GM12878 (cell line): ENCODE measurements around the gene NFIX. TPM values are rescaled to one million over a fixed set of nuclear protein-coding genes. Genes with fewer than 3 reads are reported as not detected.

Experiments used
- ATAC-seq: fragments of 200-7000 bp; cut with Tn5 transposase; 3 replicates; pipeline ENCODE4 v1.9.1; 2020; ENCODE audit warnings: mild to moderate bottlenecking, moderate library complexity
- BruUV-seq: library from RNA; stranded (reverse); fragments of 400-500 nt; replicated peaks from 2 replicates; lab custom pipeline; 2021; lab: Mats Ljungman, UMichigan
- CTCF ChIA-PET: fragments of 300-600 bp; sonication (Branson Sonifier 250); formaldehyde crosslinking; extraction: SDS; loops from one replicate; lab custom pipeline; 2021; ENCODE audit warnings: inconsistent platforms; lab: Yijun Ruan, JAX
- POLR2A ChIA-PET: fragments of 350-600 bp; formaldehyde crosslinking; extraction: SDS; loops from one replicate; lab custom pipeline; 2021; ENCODE audit warnings: inconsistent platforms; lab: Charles Lee
- RAD21 ChIA-PET: fragments of 300-600 bp; sonication (Branson Sonifier 250); formaldehyde crosslinking; loops from one replicate; lab custom pipeline; 2023; ENCODE audit warnings: antibody characterized with exemption; ENCODE audit not compliant: unreplicated experiment; lab: Charles Lee
- SMC1A ChIA-PET: fragments of 300-600 bp; sonication (Branson Sonifier 250); formaldehyde crosslinking; loops from one replicate; lab custom pipeline; 2023; ENCODE audit not compliant: unreplicated experiment, uncharacterized antibody; lab: Charles Lee
- DNase-seq: peaks from one replicate; pipeline ENCODE4 v3.0.0-alpha.2; 2011; ENCODE audit warnings: low read depth, low spot score
- FAIRE-seq: peaks from 3 replicates; lab custom pipeline; 2011; peaks lifted over from hg19 to GRCh38; lab: Jason Lieb, UNC
- H2AFZ ChIP-seq: 2 replicates; pipeline ENCODE4 v1.6.0; 2011; ENCODE audit warnings: low read depth, low read length, control low read depth; ENCODE audit not compliant: control insufficient read depth
- H3K27ac ChIP-seq: 2 replicates; pipeline ENCODE4 v1.5.1; 2011; ENCODE audit warnings: control low read depth; ENCODE audit not compliant: control insufficient read depth, insufficient read depth
- H3K27me3 ChIP-seq, 2 experiments: replicated peaks in 1 of 2; 2 replicates each; pipeline versions ENCODE4 v1.6.0 to v1.6.1; 2011; ENCODE audit warnings: low read length in 1 of 2; ENCODE audit not compliant: control insufficient read depth in 2 of 2, insufficient read depth in 2 of 2
- H3K36me3 ChIP-seq, 2 experiments: 2 replicates each; pipeline ENCODE4 v1.5.1; 2011; ENCODE audit warnings: low read length in 1 of 2; ENCODE audit not compliant: control insufficient read depth in 2 of 2, insufficient read depth in 2 of 2
- H3K4me1 ChIP-seq: 2 replicates; pipeline ENCODE4 v1.6.1; 2011; ENCODE audit warnings: mild to moderate bottlenecking, low read length, moderate library complexity, mixed read lengths; ENCODE audit not compliant: control insufficient read depth, insufficient read depth
- H3K4me2 ChIP-seq: 2 replicates; pipeline ENCODE4 v1.6.0; 2011; ENCODE audit warnings: control low read depth; ENCODE audit not compliant: control insufficient read depth, insufficient read depth
- H3K4me3 ChIP-seq: fragments of 200-600 bp; sonication (generic); 2 replicates; pipeline ENCODE4 v1.5.1; 2016
- H3K79me2 ChIP-seq: 2 replicates; pipeline ENCODE4 v1.6.0; 2011; ENCODE audit warnings: low read length; ENCODE audit not compliant: control insufficient read depth, insufficient read depth
- H3K9ac ChIP-seq: 2 replicates; pipeline ENCODE4 v1.8.0; 2011; ENCODE audit warnings: low read length, control low read depth, mixed read lengths; ENCODE audit not compliant: control insufficient read depth, insufficient read depth
- H3K9me3 ChIP-seq: replicated peaks from 3 replicates; pipeline ENCODE4 v1.5.1; 2011; ENCODE audit warnings: mild to moderate bottlenecking, low read length; ENCODE audit not compliant: control insufficient read depth, insufficient read depth
- H4K20me1 ChIP-seq: 2 replicates; pipeline ENCODE4 v1.6.0; 2011; ENCODE audit not compliant: control insufficient read depth, insufficient read depth
- BACH1 ChIP-seq: fragments of 450-650 bp; IDR thresholded peaks from 2 replicates; pipeline ENCODE4 v1.6.1; 2017; ENCODE audit warnings: mild to moderate bottlenecking, borderline replicate concordance
- BMI1 ChIP-seq: fragments of 450-650 bp; IDR thresholded peaks from 2 replicates; pipeline ENCODE4 v1.6.1; 2016; ENCODE audit warnings: mild to moderate bottlenecking, moderate library complexity, borderline replicate concordance
- ESRRA ChIP-seq: IDR thresholded peaks from 2 replicates; pipeline ENCODE4 v1.6.1; 2012; ENCODE audit warnings: mild to moderate bottlenecking, low read length, improper control_type of control experiment
- ETV6 ChIP-seq, 2 experiments: fragments of 450-650 bp in 1 of 2; IDR thresholded peaks in 1 of 2; conservative IDR thresholded peaks in 1 of 2; 2 replicates each; pipeline ENCODE4 v1.6.1; 2014; ENCODE audit warnings: antibody characterized with exemption in 1 of 2, borderline replicate concordance in 1 of 2, low read depth in 1 of 2, mild to moderate bottlenecking in 1 of 2, moderate library complexity in 1 of 2
- HDAC6 ChIP-seq: fragments of 200-600 bp; sonication (generic); IDR thresholded peaks from one replicate; pipeline ENCODE4 v1.8.0; 2017; ENCODE audit warnings: antibody characterized with exemption; ENCODE audit not compliant: unreplicated experiment
- JUND ChIP-seq: IDR thresholded peaks from 2 replicates; pipeline ENCODE4 v1.6.1; 2012; ENCODE audit warnings: low read depth, mild to moderate bottlenecking, low read length, improper control_type of control experiment, moderate library complexity
- KLF5 ChIP-seq: fragments of 450-650 bp; IDR thresholded peaks from 2 replicates; pipeline ENCODE4 v1.6.1; 2014; ENCODE audit warnings: mild to moderate bottlenecking; ENCODE audit not compliant: partially characterized antibody
- MTA3 ChIP-seq: IDR thresholded peaks from 2 replicates; pipeline ENCODE4 v1.6.1; 2012; ENCODE audit warnings: low read length, inconsistent platforms, borderline replicate concordance
- POLR2A ChIP-seq: IDR thresholded peaks from 2 replicates; pipeline ENCODE4 v1.6.1; 2011; ENCODE audit warnings: low read depth, mild to moderate bottlenecking, low read length
- POLR2AphosphoS2 ChIP-seq: IDR thresholded peaks from 2 replicates; pipeline ENCODE4 v1.6.1; 2011; ENCODE audit warnings: low read depth, mild to moderate bottlenecking, low read length, improper control_type of control experiment, moderate library complexity
- RAD51 ChIP-seq: fragments of 450-650 bp; IDR thresholded peaks from 2 replicates; pipeline ENCODE4 v1.6.1; 2016; ENCODE audit warnings: moderate library complexity, mild to moderate bottlenecking, inconsistent platforms
- TAF1 ChIP-seq: IDR thresholded peaks from 2 replicates; pipeline ENCODE4 v1.6.1; 2011; ENCODE audit warnings: mild to moderate bottlenecking, low read depth, low read length, borderline replicate concordance
- YY1 ChIP-seq: IDR thresholded peaks from 2 replicates; pipeline ENCODE4 v1.6.1; 2011; ENCODE audit warnings: low read depth, mild to moderate bottlenecking, low read length
- WGBS: methylation state at CpG from one replicate; pipeline ENCODE4 v1.1.6; 2016; ENCODE audit warnings: low lambda C conversion rate; ENCODE audit not compliant: insufficient replicate concordance, insufficient coverage; ENCODE audit errors: missing lambda C conversion rate; 5-methylcytosine and 5-hydroxymethylcytosine counted together
- in situ Hi-C: fragments of 300-500 bp; cut with MboI; formaldehyde crosslinking; loops from 9 replicates; pipeline ENCODE4 v1.14.3; 2018; ENCODE audit warnings: mixed read lengths
- intact Hi-C: fragments of 100-400 bp; cut with micrococcal nuclease; formaldehyde crosslinking; loops from one replicate; pipeline ENCODE4 v1.14.2; 2022; ENCODE audit not compliant: unreplicated experiment
- polyA plus RNA-seq, 11 experiments: library from polyadenylated mRNA; depleted of rRNA in 4 of 11; unstranded in 6 of 11; stranded (reverse) in 5 of 11; fragments of >200 nt; fragmentation: Nextera tagmentation in 4 of 11; fragmentation: Illumina TruSeq in 1 of 11; extraction: Ambion mirVana in 4 of 11; extraction: Trizol in 1 of 11; gene quantifications; 1 replicate in 1 of 11; 2 replicates in 10 of 11; pipeline versions ENCODE4 v1.2.1 to v1.2.3, GENCODE V29; 2011 to 2016; ENCODE audit warnings: inconsistent platforms in 2 of 11, missing spikeins in 2 of 11, low read depth in 1 of 11
- total RNA-seq, 4 experiments: library from RNA; depleted of rRNA in 3 of 4; stranded (reverse); fragments of >200 nt in 3 of 4; fragmentation: Illumina TruSeq in 1 of 4; extraction: Trizol in 1 of 4; gene quantifications; 2 replicates each; pipeline versions ENCODE4 v1.2.1 to v1.2.3, GENCODE V29; 2013 to 2021
- TF ChIP-seq, protein P1 (sequence below): fragments of 450-650 bp; formaldehyde crosslinking; IDR thresholded peaks from 2 replicates; pipeline ENCODE4 v1.5.0; 2022; ENCODE audit warnings: mild to moderate bottlenecking, missing genetic modification characterization
- TF ChIP-seq, protein P2 (sequence below): fragments of 450-650 bp; conservative IDR thresholded peaks from 2 replicates; pipeline ENCODE4 v1.6.1; 2017; ENCODE audit warnings: mild to moderate bottlenecking, moderate library complexity

The NFIX gene
- total and polyA plus RNA-seq, 10 of the 15 experiments (the other 5 are each of a cell fraction or from before 2014, with no cell fraction given), result 0.02 to 2.2 (median 0.28) TPM

DNA sequence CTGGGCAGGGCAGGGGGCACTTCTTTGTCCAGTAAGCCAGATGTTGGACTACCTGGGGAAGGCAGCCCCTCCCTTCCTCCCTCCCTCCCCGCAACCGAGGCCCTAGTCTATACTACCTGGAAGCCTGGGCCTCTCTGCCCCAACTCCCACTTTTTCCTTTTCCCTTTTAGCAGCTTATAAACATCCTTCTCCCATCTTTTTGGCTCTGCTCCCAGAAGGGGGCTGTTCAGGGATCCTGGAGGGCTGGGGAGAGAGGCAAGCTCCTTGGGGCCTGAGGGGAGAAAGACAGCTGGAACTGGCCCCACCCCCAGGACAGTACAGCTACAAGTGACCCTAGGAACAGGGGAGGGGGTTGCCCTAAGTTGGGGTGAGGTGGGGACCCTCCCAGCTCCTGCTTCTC lies 62.5 kb downstream of the NFIX start:
- FAIRE-seq (no peak), ATAC-seq (no peak), DNase-seq (no peak)
- BruUV-seq, result no TSS peak
- no peaks in the 10 kb centered on the region for H4K20me1 ChIP-seq
- H3K4me1 ChIP-seq, result no peaks in the 10 kb centered on the region
- H3K4me3 ChIP-seq, result no peak overlapping the region
- no peaks in the 10 kb centered on the region for H3K36me3 ChIP-seq
- H3K79me2 ChIP-seq, result no peaks in the 10 kb centered on the region
- ChIA-PET CTCF (interaction anchor here (0.9 to 10.9 kb wide), 8 partner anchors 24 to 1246 kb away, joined by 3 to 247 read pairs (median 4); partner anchors contain the start of gene GCDH), RAD21 (interaction anchor here (1.4 to 1.9 kb wide), 2 partner anchors 25 to 80 kb away, joined by 4 read pairs; no protein-coding TSS in a partner anchor), POLR2A (no interaction called here), SMC1A (interaction anchor here (1.3 to 2.4 kb wide), 3 partner anchors 9 to 92 kb away, joined by 3 to 7 read pairs (median 4); no protein-coding TSS in a partner anchor)
- no peak overlapping the region for H3K27ac ChIP-seq
- H3K4me2 ChIP-seq, result no peak overlapping the region
- no peaks in the 10 kb centered on the region for H3K9me3 ChIP-seq
- peaks cover 9 to 10% of the 10 kb centered on the region in 2 experiments for H3K27me3 ChIP-seq
- TF ChIP-seq TAF1 (no peak), KLF5 (no peak), ESRRA (no peak), ETV6 (conservative IDR thresholded peaks at IDR 0.05 in 1 of 2, IDR thresholded peaks at IDR 0.05 in 1 of 2; ENCODE audit: borderline replicate concordance in 1 of 2, low read depth in 1 of 2) (no peak), HDAC6 (no peak), YY1 (no peak), MTA3 (no peak), POLR2A (no peak), BMI1 (no peak), POLR2AphosphoS2 (no peak), RAD51 (no peak), BACH1 (no peak), JUND (no peak)
- TF ChIP-seq, protein P1, sequence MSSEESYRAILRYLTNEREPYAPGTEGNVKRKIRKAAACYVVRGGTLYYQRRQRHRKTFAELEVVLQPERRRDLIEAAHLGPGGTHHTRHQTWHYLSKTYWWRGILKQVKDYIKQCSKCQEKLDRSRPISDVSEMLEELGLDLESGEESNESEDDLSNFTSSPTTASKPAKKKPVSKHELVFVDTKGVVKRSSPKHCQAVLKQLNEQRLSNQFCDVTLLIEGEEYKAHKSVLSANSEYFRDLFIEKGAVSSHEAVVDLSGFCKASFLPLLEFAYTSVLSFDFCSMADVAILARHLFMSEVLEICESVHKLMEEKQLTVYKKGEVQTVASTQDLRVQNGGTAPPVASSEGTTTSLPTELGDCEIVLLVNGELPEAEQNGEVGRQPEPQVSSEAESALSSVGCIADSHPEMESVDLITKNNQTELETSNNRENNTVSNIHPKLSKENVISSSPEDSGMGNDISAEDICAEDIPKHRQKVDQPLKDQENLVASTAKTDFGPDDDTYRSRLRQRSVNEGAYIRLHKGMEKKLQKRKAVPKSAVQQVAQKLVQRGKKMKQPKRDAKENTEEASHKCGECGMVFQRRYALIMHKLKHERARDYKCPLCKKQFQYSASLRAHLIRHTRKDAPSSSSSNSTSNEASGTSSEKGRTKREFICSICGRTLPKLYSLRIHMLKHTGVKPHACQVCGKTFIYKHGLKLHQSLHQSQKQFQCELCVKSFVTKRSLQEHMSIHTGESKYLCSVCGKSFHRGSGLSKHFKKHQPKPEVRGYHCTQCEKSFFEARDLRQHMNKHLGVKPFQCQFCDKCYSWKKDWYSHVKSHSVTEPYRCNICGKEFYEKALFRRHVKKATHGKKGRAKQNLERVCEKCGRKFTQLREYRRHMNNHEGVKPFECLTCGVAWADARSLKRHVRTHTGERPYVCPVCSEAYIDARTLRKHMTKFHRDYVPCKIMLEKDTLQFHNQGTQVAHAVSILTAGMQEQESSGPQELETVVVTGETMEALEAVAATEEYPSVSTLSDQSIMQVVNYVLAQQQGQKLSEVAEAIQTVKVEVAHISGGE (CRISPR knock-in tag), result no peak
- TF ChIP-seq, protein P2, sequence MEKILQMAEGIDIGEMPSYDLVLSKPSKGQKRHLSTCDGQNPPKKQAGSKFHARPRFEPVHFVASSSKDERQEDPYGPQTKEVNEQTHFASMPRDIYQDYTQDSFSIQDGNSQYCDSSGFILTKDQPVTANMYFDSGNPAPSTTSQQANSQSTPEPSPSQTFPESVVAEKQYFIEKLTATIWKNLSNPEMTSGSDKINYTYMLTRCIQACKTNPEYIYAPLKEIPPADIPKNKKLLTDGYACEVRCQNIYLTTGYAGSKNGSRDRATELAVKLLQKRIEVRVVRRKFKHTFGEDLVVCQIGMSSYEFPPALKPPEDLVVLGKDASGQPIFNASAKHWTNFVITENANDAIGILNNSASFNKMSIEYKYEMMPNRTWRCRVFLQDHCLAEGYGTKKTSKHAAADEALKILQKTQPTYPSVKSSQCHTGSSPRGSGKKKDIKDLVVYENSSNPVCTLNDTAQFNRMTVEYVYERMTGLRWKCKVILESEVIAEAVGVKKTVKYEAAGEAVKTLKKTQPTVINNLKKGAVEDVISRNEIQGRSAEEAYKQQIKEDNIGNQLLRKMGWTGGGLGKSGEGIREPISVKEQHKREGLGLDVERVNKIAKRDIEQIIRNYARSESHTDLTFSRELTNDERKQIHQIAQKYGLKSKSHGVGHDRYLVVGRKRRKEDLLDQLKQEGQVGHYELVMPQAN, result no peak
- H3K9ac ChIP-seq, result no peak overlapping the region
- H2AFZ ChIP-seq, result no peak overlapping the region
- WGBS, result 25% methylated on average over 2 of the region's 2 CpGs
- intact Hi-C loops, result no loop called here
- in situ Hi-C loops, result no loop called here
